Breast epithelium (tissue), 3 donors: ENCODE measurements around the gene SDF2.

Source experiments
- POLR2A ChIP-seq: fragments of 450-650 bp; IDR thresholded peaks from one replicate; pipeline ENCODE4 v1.6.1; 2016; ENCODE audit warnings: antibody characterized with exemption, mild to moderate bottlenecking, moderate library complexity
- TF ChIP-seq, protein P1 (sequence below), 3 donors: fragments of 450-650 bp; IDR thresholded peaks; one replicate each; pipeline ENCODE4 v1.5.1; 2016 to 2017; ENCODE audit warnings: antibody characterized with exemption in 3 of 3, mild to moderate bottlenecking in 3 of 3, moderate library complexity in 3 of 3

GRCh38 chr17:28686296-28686695 is 24.6 kb upstream of the SDF2 start:
- TF ChIP-seq, protein P1, sequence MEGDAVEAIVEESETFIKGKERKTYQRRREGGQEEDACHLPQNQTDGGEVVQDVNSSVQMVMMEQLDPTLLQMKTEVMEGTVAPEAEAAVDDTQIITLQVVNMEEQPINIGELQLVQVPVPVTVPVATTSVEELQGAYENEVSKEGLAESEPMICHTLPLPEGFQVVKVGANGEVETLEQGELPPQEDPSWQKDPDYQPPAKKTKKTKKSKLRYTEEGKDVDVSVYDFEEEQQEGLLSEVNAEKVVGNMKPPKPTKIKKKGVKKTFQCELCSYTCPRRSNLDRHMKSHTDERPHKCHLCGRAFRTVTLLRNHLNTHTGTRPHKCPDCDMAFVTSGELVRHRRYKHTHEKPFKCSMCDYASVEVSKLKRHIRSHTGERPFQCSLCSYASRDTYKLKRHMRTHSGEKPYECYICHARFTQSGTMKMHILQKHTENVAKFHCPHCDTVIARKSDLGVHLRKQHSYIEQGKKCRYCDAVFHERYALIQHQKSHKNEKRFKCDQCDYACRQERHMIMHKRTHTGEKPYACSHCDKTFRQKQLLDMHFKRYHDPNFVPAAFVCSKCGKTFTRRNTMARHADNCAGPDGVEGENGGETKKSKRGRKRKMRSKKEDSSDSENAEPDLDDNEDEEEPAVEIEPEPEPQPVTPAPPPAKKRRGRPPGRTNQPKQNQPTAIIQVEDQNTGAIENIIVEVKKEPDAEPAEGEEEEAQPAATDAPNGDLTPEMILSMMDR (IDR thresholded peaks at IDR 0.05): no peak
- no peak for TF ChIP-seq POLR2A
